Transverse colon (tissue), 4 donors: ENCODE data around the gene SLC7A14. TPM values are rescaled to one million over a fixed set of nuclear protein-coding genes. Genes with fewer than 3 reads are reported as not detected.

Source experiments
- DNase-seq: peaks from one replicate; pipeline ENCODE4 v3.0.0-alpha.2; 2019
- H3K27ac ChIP-seq, 4 donors: fragments of 200-600 bp; sonication (generic); 2 replicates each; pipeline ENCODE4 v1.5.1; 2016 to 2018; ENCODE audit warnings: inconsistent platforms in 4 of 4
- H3K27me3 ChIP-seq: fragments of 200-600 bp; sonication (generic); 2 replicates; pipeline ENCODE4 v1.5.1; 2017; ENCODE audit warnings: inconsistent platforms
- H3K36me3 ChIP-seq, 4 donors: fragments of 200-600 bp; sonication (generic); 2 replicates each; pipeline ENCODE4 v1.5.1; 2017 to 2019; ENCODE audit warnings: inconsistent platforms in 4 of 4
- H3K4me1 ChIP-seq, 4 donors: fragments of 200-600 bp; sonication (generic); 2 replicates each; pipeline ENCODE4 v1.5.1; 2017 to 2020; ENCODE audit warnings: inconsistent platforms in 4 of 4
- H3K4me3 ChIP-seq, 4 donors: fragments of 200-600 bp; sonication (generic); 1 replicate in 1 of 4; 2 replicates in 3 of 4; pipeline versions ENCODE4 v1.5.1 to v1.6.1; 2017 to 2019; ENCODE audit warnings: inconsistent platforms in 4 of 4
- H3K9me3 ChIP-seq, 2 donors: fragments of 200-600 bp; sonication (generic); 2 replicates each; pipeline ENCODE4 v1.5.1; 2017 to 2019; ENCODE audit warnings: inconsistent platforms in 2 of 2
- CTCF ChIP-seq, 5 experiments: fragments of 200-600 bp in 3 of 5; fragments of 450-650 bp in 2 of 5; sonication (generic) in 3 of 5; IDR thresholded peaks; 1 replicate in 2 of 5; 2 replicates in 3 of 5; pipeline ENCODE4 v1.5.1; 2016 to 2017; ENCODE audit warnings: antibody characterized with exemption in 5 of 5, inconsistent platforms in 3 of 5, mild to moderate bottlenecking in 2 of 5, moderate library complexity in 1 of 5
- EP300 ChIP-seq: sonication (generic); formaldehyde crosslinking; IDR thresholded peaks from one replicate; pipeline ENCODE4 v1.6.1; 2017; ENCODE audit warnings: antibody characterized with exemption, low read depth
- POLR2A ChIP-seq: fragments of 450-650 bp; IDR thresholded peaks from one replicate; pipeline ENCODE4 v1.6.1; 2016; ENCODE audit warnings: antibody characterized with exemption, mild to moderate bottlenecking, moderate library complexity
- POLR2AphosphoS5 ChIP-seq, 3 donors: sonication (generic); formaldehyde crosslinking; IDR thresholded peaks; one replicate each; pipeline ENCODE4 v1.6.1; 2016; ENCODE audit warnings: antibody characterized with exemption in 3 of 3
- WGBS, 2 donors: methylation state at CpG; one replicate each; pipeline ENCODE4 v1.1.5; 2018; ENCODE audit warnings: low coverage in 1 of 2; 5-methylcytosine and 5-hydroxymethylcytosine counted together
- in situ Hi-C, 4 donors: fragments of 200-750 bp; cut with MboI; loops; one replicate each; pipeline versions ENCODE4 v1.15.0 to v1.15.1; 2017; ENCODE audit warnings: low sequenced_read_pairs in 3 of 4, low pct_ligation_motif_present in 1 of 4, low pct_unique_long_range_greater_than_20kb in 1 of 4
- intact Hi-C: fragments of 100-400 bp; cut with DNase I; formaldehyde crosslinking; loops from one replicate; pipeline ENCODE4 v1.15.1; 2023; ENCODE audit warnings: low total_unique reads
- total RNA-seq, 4 donors: library from RNA; depleted of rRNA; stranded (reverse); fragments of >200 nt; gene quantifications; one replicate each; pipeline ENCODE4 v1.1.0, GENCODE V29; 2016

Gene SLC7A14
- total RNA-seq, 4 donors from 2014 or later = 0.48 to 0.80 (median 0.72) TPM

DNA sequence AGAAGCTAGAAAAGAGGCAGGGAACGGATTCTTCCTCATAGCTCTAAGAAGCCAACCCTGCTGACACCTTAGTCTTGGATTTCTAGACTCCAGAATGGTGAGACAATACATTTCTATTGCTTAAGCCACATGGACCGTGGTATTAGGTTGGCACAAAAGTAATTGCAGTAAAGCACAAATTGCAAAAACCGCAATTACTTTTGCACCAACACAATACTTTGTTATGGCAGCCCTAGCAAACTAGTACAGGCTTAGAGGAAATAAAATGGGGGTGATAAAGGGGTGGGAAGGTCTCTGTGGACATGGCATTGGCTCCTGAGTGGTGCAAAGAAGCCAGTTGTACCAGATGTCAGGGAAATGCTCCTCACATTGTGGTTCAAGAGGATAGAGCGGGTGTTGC, 56.0 kb downstream of the SLC7A14 start:
- Histone ChIP-seq H3K4me3 (no peak overlapping the region), H3K27ac (no peak overlapping the region), H3K4me1 (no peaks in the 10 kb centered on the region), H3K27me3 (no peaks in the 10 kb centered on the region), H3K36me3 (no peaks in the 10 kb centered on the region), H3K9me3 (no peaks in the 10 kb centered on the region)
- in situ Hi-C loops = no loop called here
- 88 to 89% methylated on average over 3 to 4 of the region's 4 CpGs for whole genome bisulfite sequencing, 2 donors
- intact Hi-C loops = no loop called here
- no peak for DNase-seq
- TF ChIP-seq CTCF (IDR thresholded peaks at IDR 0.05) (no peak), POLR2AphosphoS5 (IDR thresholded peaks at IDR 0.05) (no peak), EP300 (no peak), POLR2A (no peak)

GRCh38 chr3:170529346-170529745, 56.5 kb downstream of the SLC7A14 start:
- Histone ChIP-seq H3K27ac (no peak overlapping the region), H3K4me3 (no peak overlapping the region), H3K9me3 (no peaks in the 10 kb centered on the region), H3K4me1 (no peaks in the 10 kb centered on the region), H3K36me3 (no peaks in the 10 kb centered on the region), H3K27me3 (no peaks in the 10 kb centered on the region)
- in situ Hi-C loops (no loop called here), intact Hi-C loops (no loop called here)
- no peak for DNase-seq
- TF ChIP-seq CTCF (IDR thresholded peaks at IDR 0.05) (no peak), EP300 (no peak), POLR2AphosphoS5 (IDR thresholded peaks at IDR 0.05) (no peak), POLR2A (no peak)
- WGBS, 2 donors = 53 to 81% methylated on average over 1 to 2 of the region's 2 CpGs

GRCh38 chr3:170528726-170529125, 57.1 kb downstream of the SLC7A14 start:
- Histone ChIP-seq H3K36me3 (no peaks in the 10 kb centered on the region), H3K4me1 (no peaks in the 10 kb centered on the region), H3K27me3 (no peaks in the 10 kb centered on the region), H3K27ac (no peak overlapping the region), H3K4me3 (no peak overlapping the region), H3K9me3 (no peaks in the 10 kb centered on the region)
- intact Hi-C loops = no loop called here
- in situ Hi-C loops = no loop called here
- DNase-seq = no peak
- WGBS, 2 donors = 67 to 77% methylated on average over 8 of the region's 8 CpGs
- TF ChIP-seq CTCF (IDR thresholded peaks at IDR 0.05) = no peak
- no peak for TF ChIP-seq EP300
- no peak for TF ChIP-seq POLR2A
- no peak for TF ChIP-seq POLR2AphosphoS5 (IDR thresholded peaks at IDR 0.05)

GRCh38 chr3:170524073-170524472, 61.8 kb downstream of the SLC7A14 start:
- no peaks in the 10 kb centered on the region for H3K4me1 ChIP-seq
- no peak for DNase-seq
- no peaks in the 10 kb centered on the region for H3K27me3 ChIP-seq
- H3K27ac ChIP-seq = no peak overlapping the region
- in situ Hi-C loops = no loop called here
- intact Hi-C loops = no loop called here
- TF ChIP-seq CTCF (IDR thresholded peaks at IDR 0.05) (no peak), POLR2A (no peak), EP300 (no peak), POLR2AphosphoS5 (IDR thresholded peaks at IDR 0.05) (no peak)
- H3K9me3 ChIP-seq = no peaks in the 10 kb centered on the region
- H3K4me3 ChIP-seq = no peak overlapping the region
- H3K36me3 ChIP-seq = no peaks in the 10 kb centered on the region
